Prostate gland (tissue), 2 donors: ENCODE results near the gene NMUR1. TPM values are rescaled to one million over a fixed set of nuclear protein-coding genes. Genes with fewer than 3 reads are reported as not detected.
A peak's percentile ranks its signal among the peaks of the same experiment; 100 is the strongest.

Experiments used
- DNase-seq: peaks from one replicate; pipeline ENCODE4 v3.0.0-alpha.2; 2019; ENCODE audit warnings: low spot score
- H3K27ac ChIP-seq, 2 donors: fragments of 200-600 bp; sonication (generic); 2 replicates each; pipeline ENCODE4 v1.5.1; 2017 to 2019
- H3K27me3 ChIP-seq: fragments of 200-600 bp; sonication (generic); replicated peaks from 2 replicates; pipeline ENCODE4 v1.5.1; 2019; ENCODE audit not compliant: insufficient read depth
- H3K36me3 ChIP-seq, 2 donors: fragments of 200-600 bp; sonication (generic); 1 replicate in 1 of 2; 2 replicates in 1 of 2; pipeline versions ENCODE4 v1.5.1 to v1.8.1; 2017 to 2019
- H3K4me1 ChIP-seq: fragments of 200-600 bp; sonication (generic); replicated peaks from 2 replicates; pipeline ENCODE4 v1.5.1; 2019
- H3K4me3 ChIP-seq, 2 donors: fragments of 200-600 bp; sonication (generic); 2 replicates each; pipeline ENCODE4 v1.5.1; 2017 to 2019
- H3K9me3 ChIP-seq: fragments of 200-600 bp; sonication (generic); 2 replicates; pipeline ENCODE4 v1.5.1; 2017
- POLR2A ChIP-seq: fragments of 450-650 bp; IDR thresholded peaks from one replicate; pipeline ENCODE4 v1.6.1; 2016; ENCODE audit warnings: antibody characterized with exemption, mild to moderate bottlenecking
- POLR2AphosphoS5 ChIP-seq: sonication (generic); formaldehyde crosslinking; IDR thresholded peaks from one replicate; pipeline ENCODE4 v1.6.1; 2017; ENCODE audit warnings: antibody characterized with exemption
- WGBS: methylation state at CpG from one replicate; pipeline ENCODE4 v1.1.5; 2018; 5-methylcytosine and 5-hydroxymethylcytosine counted together
- intact Hi-C: fragments of 100-400 bp; cut with DNase I; formaldehyde crosslinking; loops from one replicate; pipeline ENCODE4 v1.14.2; 2022
- total RNA-seq, 2 donors: library from RNA; depleted of rRNA; stranded (reverse); fragments of >200 nt; gene quantifications; one replicate each; pipeline ENCODE4 v1.1.0, GENCODE V29; 2016
- TF ChIP-seq, protein P1 (sequence below), 4 experiments: fragments of 200-600 bp in 2 of 4; fragments of 450-650 bp in 2 of 4; sonication (generic) in 2 of 4; IDR thresholded peaks; 1 replicate in 3 of 4; 2 replicates in 1 of 4; pipeline ENCODE4 v1.5.1; 2016 to 2019; ENCODE audit warnings: antibody characterized with exemption in 4 of 4, mild to moderate bottlenecking in 2 of 4, moderate library complexity in 2 of 4

NMUR1 gene
- total RNA-seq, 2 donors from 2014 or later = 1.1 to 4.3 TPM

DNA sequence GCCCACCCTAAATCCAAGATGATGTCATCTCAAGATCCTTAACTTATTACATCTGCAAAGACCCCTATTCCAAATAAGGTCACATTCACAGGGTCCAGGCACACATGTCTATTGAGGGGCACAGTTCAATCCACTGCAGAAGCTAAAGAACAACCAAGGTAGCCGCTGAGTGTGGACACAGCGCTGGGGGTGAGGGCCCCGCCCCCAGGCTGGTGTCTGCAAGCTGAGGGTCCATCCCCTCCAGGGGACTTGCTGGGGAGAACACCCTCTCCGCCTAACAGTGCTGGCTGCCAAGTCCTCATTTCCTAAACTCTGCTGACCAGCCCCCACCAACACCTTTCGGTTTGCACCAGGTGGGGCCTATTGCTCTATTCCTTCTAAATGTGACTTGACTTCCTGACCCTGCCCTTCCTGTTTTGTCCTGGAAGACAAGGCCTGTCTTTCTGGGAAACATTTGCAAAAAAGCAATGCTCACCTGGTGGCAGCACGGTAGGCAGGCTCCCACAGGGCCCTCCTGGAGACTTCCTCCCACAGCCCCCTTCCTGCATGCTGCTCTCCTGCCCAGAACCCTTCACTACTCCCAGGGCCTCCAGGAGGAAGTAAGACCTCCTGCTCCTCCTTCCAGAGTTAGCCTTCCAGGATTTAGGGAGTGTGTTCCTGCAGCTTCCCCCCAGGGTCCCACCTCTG lies 38.0 kb upstream of the NMUR1 start:
- Histone ChIP-seq H3K36me3 (no peaks in the 10 kb centered on the region), H3K4me3 (no peak overlapping the region), H3K9me3 (no peaks in the 10 kb centered on the region), H3K4me1 (no peaks in the 10 kb centered on the region), H3K27me3 (no peaks in the 10 kb centered on the region), H3K27ac (no peak overlapping the region)
- 88% methylated on average over 6 of the region's 6 CpGs for WGBS
- TF ChIP-seq POLR2A (no peak), POLR2AphosphoS5 (no peak)
- TF ChIP-seq, protein P1, sequence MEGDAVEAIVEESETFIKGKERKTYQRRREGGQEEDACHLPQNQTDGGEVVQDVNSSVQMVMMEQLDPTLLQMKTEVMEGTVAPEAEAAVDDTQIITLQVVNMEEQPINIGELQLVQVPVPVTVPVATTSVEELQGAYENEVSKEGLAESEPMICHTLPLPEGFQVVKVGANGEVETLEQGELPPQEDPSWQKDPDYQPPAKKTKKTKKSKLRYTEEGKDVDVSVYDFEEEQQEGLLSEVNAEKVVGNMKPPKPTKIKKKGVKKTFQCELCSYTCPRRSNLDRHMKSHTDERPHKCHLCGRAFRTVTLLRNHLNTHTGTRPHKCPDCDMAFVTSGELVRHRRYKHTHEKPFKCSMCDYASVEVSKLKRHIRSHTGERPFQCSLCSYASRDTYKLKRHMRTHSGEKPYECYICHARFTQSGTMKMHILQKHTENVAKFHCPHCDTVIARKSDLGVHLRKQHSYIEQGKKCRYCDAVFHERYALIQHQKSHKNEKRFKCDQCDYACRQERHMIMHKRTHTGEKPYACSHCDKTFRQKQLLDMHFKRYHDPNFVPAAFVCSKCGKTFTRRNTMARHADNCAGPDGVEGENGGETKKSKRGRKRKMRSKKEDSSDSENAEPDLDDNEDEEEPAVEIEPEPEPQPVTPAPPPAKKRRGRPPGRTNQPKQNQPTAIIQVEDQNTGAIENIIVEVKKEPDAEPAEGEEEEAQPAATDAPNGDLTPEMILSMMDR (IDR thresholded peaks at IDR 0.05) = no peak
- intact Hi-C loops = no loop called here
- DNase-seq = no peak

DNA sequence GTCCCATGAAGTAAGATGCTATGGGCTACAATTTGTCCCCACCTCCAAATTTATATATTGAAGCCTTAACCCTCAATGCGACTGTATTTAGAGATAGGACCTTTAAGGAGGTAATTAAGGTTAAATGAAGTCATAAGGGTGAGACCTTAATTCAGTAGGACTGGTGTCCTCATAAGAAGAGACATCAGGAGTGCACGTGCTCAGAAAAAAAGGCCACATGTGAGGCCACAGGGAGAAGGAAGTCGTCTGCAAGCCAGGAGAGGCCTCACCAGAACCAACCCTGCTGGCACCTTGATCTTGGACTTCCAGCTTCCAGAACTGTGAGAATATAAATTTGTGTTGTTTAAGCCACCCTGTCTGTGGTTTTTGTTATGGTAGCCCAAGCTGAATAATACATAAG lies 36.9 kb upstream of the NMUR1 start:
- Histone ChIP-seq H3K27ac (no peak overlapping the region), H3K36me3 (no peaks in the 10 kb centered on the region), H3K9me3 (no peaks in the 10 kb centered on the region), H3K27me3 (no peaks in the 10 kb centered on the region), H3K4me3 (no peak overlapping the region), H3K4me1 (no peaks in the 10 kb centered on the region)
- TF ChIP-seq POLR2AphosphoS5 (no peak), POLR2A (no peak)
- TF ChIP-seq, protein P1 (IDR thresholded peaks at IDR 0.05) = no peak
- no peak for DNase-seq
- intact Hi-C loops = no loop called here
- WGBS = 93% methylated on average over 3 of the region's 3 CpGs

DNA sequence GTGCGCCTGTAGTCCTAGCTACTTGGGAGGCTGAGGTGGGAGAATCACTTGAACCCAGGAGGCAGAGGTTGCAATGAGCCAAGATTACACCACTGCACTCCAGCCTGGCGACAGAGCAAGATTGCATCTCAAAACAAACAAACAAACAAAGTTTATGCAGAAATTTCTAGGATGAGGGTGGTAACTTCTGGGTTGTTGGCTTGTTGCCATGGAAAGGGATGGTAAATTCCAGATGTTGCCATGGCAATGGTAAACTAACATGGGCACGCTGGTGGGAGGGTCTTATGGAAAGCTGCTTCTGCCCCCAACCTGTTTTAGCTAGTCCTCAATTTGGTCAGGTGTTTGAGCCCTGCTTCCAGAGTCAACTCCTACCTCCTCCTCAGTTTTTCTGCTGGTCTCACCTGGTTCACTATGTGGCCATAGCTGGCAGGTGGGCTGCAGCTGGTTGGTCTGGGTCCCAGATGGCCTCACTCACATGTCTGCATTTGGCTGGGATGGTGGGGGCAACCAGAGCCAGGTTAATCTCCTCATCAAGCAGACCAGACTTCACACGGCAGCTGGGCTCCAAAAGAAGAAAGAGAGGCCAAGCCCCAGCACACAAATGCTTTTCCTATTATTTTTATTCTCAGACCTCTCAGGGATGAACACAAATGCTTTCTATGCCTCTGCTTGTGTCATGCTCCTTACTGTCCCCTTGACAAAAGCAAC lies 35.8 kb upstream of the NMUR1 start:
- Histone ChIP-seq H3K36me3 (no peaks in the 10 kb centered on the region), H3K4me1 (no peaks in the 10 kb centered on the region), H3K9me3 (no peaks in the 10 kb centered on the region), H3K27me3 (no peaks in the 10 kb centered on the region), H3K4me3 (no peak overlapping the region), H3K27ac (no peak overlapping the region)
- TF ChIP-seq POLR2A (no peak), POLR2AphosphoS5 (no peak)
- TF ChIP-seq, protein P1 (IDR thresholded peaks at IDR 0.05) = no peak
- intact Hi-C loops = no loop called here
- DNase-seq = no peak
- WGBS = 63% methylated on average over 4 of the region's 4 CpGs

DNA sequence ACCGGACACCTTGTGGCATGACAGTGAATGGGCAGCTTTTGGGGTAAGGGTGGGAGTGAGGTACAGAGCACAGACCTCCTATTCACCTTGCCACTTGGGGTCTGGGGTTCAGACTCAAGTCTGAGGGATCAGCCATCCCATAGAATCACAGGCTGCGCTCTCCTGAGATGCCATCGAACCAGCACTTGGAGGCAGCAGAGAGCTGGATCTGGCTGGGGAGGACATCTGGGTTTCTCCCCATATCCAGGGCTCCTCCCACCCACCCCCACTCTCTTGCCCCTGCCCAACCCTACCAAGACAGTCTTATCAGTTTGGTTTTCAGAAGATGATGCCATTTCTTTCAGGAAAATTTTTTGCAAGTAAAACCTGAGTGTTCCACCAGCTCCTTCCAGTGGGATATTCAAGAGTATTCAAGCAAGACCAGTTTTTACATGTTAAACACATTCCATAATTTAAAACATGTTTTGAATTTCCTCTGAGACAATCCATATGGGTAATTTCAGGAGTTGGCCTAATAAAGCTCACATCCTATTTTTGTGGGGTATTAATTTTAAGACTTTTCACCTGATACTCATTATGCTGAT lies 33.2 kb upstream of the NMUR1 start:
- WGBS = 15% methylated on average over 3 of the region's 3 CpGs
- Histone ChIP-seq H3K4me1 (no peaks in the 10 kb centered on the region), H3K9me3 (no peaks in the 10 kb centered on the region), H3K4me3 (no peak overlapping the region), H3K36me3 (no peaks in the 10 kb centered on the region), H3K27ac (no peak overlapping the region), H3K27me3 (no peaks in the 10 kb centered on the region)
- TF ChIP-seq POLR2A = no peak
- no peak for TF ChIP-seq POLR2AphosphoS5
- TF ChIP-seq, protein P1 (IDR thresholded peaks at IDR 0.05) = peak in 3 of 4 experiments; percentile 25 to 53 (median 28)
- DNase-seq = no peak
- intact Hi-C loops = loop anchor here (1.0 kb wide), 1 partner anchor 38 kb away; no protein-coding TSS in a partner anchor
